CD4-positive, alpha-beta T cell treated with Interleukin-6 for 4 hours (primary cell): Measurements from ENCODE around the gene TRIM59.

Experiments
- DNase-seq: peaks from one replicate; pipeline ENCODE4 v3.0.0-alpha.2; 2020; ENCODE audit warnings: mixed read lengths

Gene TRIM59, protein sequence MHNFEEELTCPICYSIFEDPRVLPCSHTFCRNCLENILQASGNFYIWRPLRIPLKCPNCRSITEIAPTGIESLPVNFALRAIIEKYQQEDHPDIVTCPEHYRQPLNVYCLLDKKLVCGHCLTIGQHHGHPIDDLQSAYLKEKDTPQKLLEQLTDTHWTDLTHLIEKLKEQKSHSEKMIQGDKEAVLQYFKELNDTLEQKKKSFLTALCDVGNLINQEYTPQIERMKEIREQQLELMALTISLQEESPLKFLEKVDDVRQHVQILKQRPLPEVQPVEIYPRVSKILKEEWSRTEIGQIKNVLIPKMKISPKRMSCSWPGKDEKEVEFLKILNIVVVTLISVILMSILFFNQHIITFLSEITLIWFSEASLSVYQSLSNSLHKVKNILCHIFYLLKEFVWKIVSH

GRCh38 chr3:160449636-160450598, at the start of gene TRIM59:
TRIM59 (minus strand) TSS chr3:160449786; CDS start chr3:160439183, 10,603 bp downstream.
- peak; percentile 99 for DNase-seq

DNA sequence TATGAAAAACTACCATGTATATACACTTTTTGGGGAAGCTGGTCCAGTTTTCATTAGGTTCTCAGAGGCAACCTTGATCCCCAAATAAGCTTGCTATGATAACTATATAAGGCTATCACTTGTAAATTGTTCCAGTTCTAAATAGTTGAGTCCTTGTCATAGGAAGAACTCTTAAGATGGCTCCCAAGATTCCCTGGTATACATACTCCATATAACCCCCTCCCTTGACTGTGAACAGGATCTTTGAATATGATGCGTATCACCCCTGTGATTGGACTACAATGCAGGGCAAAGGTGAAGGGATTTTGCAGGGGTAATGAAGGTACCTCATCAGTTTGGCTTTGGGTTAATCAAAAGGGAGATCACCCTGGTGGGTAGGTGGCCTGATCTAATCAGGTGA, 48.6 kb upstream of the TRIM59 start:
- no peak for DNase-seq

DNA sequence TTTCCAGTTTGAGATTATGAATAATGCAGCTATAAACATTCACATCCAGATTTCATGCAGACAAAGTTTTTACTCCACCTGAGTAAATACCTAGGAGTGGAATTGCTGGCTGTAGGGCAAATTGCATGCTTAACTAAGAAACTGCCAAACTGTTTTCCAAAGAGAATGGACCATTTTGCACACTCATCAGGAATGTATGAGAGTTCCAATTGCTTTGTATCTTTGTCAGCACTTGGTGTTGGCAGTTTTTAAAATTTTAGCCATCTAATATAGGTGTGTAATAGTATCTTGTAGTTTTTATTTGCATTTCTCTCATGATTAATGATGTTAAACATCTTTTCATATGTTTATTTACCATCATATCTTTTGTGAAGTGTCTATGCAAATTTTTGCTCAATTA, 40.6 kb upstream of the TRIM59 start:
- DNase-seq: no peak

DNA sequence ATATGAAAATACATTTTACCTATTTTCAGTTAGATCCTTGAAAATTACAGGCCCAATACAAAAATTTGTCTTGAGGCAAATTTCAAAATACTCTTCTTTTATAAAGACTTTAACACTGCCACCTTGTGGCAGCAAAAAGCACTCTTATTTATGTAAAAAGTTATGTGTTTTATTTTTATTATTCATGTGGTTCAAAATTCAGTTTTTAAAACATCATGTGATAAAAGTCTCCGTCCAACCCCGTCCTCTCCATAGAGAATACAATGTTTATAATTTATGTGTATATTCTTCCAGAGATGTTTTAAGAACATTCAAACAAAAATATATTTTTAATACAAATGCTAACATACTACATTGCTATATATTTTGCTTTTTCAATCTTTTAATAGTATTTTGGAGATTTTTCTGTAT, 36.9 kb upstream of the TRIM59 start:
- peak; percentile 31 for DNase-seq

- DNase-seq: no peak
Measured at GRCh38 chr3:160482796-160483195, 33.2 kb upstream of the TRIM59 start.

- no peak for DNase-seq
Measured at GRCh38 chr3:160481856-160482255, 32.3 kb upstream of the TRIM59 start.

DNA sequence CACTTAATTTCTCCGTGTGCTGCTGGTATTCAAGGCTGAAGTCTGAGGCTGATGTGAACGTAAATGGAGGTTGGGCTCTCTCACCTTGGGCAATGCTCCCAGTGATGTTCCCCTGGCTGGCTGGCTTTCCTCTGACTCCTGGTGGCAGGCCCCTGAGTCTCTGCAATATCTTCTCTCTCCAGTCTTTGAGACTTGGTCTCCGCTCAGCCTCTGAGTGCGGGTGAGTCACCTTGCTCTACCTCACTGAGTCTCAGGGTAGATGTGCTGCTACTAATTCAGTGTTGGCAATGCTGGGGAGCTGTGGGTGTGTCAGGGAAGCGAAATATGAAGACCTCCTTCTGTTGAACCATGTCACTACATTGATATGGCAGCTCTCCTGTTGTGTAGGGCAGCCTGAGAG, 31.3 kb upstream of the TRIM59 start:
- DNase-seq: no peak

GRCh38 chr3:160479376-160479775, 29.8 kb upstream of the TRIM59 start:
- DNase-seq: no peak

- no peak for DNase-seq
Measured at GRCh38 chr3:160478338-160478737, 28.8 kb upstream of the TRIM59 start.

DNA sequence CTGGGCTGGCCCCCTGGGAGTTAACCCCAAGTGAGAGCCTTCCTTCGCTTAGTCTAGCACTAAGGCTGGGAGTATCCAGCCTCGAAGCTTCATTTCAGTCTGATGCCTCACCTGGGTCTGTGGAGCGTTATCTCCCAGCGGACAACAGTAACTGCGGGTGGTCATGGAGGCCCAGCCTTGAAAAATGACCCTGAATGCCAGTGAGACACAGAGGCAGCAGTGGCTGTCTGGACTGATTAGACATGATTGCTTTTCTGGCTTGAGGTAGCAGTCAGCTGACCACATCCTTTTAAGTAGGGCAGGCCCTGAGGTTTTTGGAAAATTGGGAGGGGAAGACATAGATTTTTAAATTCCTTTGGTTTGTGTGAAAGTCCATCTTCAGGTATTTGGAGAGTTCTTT, 28.2 kb upstream of the TRIM59 start:
- no peak for DNase-seq

DNA sequence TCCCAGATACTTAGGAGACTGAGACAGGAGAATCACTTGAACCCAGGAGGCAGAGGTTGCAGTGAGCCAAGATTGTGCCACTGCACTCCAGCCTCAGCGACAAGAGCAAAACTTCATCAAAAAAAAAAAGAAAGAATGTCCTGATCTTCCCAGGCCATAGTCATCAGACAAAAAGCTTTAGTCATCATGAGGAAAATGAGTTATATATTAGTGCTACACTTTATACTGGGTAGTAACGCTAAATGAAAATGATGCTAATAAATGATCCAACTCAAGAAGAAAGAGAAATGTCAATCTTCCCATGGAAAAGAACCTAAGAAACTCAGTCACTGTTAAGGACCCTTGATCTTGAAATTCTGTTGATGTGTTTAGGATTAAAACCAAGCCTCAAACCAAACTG, 26.3 kb upstream of the TRIM59 start:
- no peak for DNase-seq

- no peak for DNase-seq
Measured at GRCh38 chr3:160475153-160475552, 25.6 kb upstream of the TRIM59 start.

GRCh38 chr3:160474416-160474838, 24.8 kb upstream of the TRIM59 start:
- no peak for DNase-seq

GRCh38 chr3:160473978-160474377, 24.4 kb upstream of the TRIM59 start:
- DNase-seq: no peak

DNA sequence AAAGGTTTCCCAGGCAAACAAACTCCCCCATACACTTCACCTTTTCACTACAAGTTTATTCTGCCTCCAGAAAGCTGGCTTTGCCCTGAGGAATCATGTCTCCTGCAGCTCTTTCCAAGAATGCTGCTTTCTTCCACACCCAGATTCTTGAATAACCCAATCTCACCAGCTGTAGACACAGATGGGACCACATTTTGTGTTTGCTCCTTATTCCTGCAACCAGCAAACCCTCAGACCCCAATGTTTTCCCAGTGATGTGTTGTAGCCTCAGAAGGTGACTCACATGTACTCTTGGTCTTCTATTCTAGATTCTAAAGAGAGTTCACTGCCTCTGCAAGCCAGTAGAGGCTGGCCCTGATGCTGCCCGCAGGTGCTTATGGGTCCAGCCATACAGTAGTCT, 23.6 kb upstream of the TRIM59 start:
- no peak for DNase-seq

DNA sequence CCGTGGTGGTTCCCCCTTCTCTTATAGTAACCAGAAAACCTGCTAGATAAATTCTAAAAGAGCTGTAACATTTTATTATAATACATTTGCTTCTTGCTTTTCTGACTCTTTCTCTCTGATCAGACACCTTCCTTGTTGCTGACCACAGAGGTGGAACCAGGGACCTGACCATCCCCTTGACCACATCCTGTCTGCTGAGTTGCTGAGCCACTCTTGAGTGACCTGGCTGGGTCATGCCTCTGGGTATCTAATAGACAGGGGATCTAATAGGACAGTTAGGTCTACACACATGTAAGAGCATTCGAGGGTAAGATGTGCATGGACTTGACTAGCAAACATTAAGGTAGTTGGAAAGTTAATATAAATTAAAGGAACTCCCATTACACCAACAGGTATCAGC, 22.8 kb upstream of the TRIM59 start:
- no peak for DNase-seq

DNA sequence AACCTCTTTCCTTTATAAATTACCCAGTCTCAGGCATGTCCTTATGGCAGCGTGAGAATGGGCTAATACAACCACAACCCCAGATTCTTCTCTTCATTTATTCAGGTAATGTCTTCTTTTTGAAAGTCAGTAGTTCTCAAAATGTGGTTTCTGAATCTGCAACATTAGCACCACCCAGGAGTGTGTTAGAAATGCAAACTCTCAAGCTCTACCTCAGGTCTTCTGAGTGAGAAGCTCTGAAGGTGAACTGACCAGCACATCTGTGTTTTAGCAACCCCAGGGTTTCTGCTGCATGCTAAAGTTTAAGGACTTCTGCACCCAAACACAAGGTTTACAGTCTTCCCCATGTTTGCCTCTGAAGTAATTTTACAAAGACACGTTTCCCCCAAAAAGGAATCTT, 22.3 kb upstream of the TRIM59 start:
- no peak for DNase-seq

GRCh38 chr3:160470181-160470580, 20.6 kb upstream of the TRIM59 start:
- no peak for DNase-seq

GRCh38 chr3:160464971-160465370, 15.4 kb upstream of the TRIM59 start:
- no peak for DNase-seq

GRCh38 chr3:160464321-160464720, 14.7 kb upstream of the TRIM59 start:
- DNase-seq: no peak

DNA sequence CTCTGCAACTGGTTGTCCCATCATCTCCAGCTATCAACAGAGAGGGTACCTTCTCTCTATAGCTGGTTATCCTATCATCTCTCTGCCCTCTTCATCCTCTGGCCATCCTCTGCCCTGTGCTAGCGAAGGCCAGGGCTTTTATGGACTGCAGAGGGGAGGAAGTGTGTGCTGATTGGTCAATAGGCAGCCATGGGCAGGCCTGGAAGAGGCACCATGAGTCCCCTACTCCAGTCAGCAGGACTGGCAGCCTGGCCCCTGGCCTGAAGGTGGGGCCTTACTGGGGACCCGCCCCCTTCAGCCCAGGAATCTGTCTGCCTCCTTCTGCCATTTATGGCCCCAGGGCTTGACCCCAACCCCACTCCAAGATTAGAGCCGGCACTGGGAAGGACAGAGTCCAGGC, 10.4 kb upstream of the TRIM59 start:
- no peak for DNase-seq

DNA sequence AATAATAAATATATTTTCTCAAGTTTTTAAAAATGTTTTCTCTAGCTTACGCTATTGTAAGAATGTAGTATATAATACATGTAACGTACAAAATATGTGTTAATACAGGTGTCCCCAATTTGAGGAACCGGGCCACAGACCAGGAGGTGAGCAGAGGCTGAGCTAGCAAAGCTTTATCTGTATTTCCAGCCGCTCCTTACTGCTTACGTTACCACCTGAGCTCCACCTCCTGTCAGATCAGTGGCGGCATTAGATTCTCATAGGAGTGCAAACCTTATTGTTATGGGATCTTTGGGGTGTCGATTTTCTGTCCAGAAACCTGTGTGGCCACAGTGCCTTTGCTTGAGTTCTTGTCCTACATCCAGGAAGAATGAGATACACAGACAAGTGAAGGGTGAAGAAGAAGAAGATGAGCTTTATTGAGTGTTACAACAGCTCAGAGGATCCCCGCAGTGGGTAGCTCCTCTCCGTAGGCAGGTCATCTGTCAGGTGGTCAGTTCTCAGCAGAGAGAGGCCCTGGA, 9.9 kb upstream of the TRIM59 start:
- DNase-seq: no peak

- no peak for DNase-seq
Measured at GRCh38 chr3:160458151-160458550, 8.6 kb upstream of the TRIM59 start.

DNA sequence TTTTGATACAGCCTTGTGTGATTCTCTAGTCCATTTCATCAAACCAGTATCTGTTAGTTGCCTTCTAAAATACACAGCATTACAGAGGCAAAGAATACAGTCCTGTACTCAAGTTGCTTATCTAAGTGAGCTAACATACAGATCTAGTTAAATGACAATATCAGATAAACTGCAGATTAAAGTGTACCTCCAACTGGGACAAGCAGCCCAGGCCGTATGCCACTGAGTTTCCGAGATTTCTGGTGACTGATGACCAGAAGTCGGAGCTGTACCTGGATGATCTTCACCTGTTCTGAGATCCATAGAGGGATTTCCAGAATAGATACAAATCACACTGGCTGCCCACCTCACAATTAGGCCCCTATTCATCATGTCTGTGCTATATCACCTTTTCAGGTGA, 6.3 kb upstream of the TRIM59 start:
- DNase-seq: no peak
